ENCODE measurements around the gene BCHE.

Gene BCHE

DNA sequence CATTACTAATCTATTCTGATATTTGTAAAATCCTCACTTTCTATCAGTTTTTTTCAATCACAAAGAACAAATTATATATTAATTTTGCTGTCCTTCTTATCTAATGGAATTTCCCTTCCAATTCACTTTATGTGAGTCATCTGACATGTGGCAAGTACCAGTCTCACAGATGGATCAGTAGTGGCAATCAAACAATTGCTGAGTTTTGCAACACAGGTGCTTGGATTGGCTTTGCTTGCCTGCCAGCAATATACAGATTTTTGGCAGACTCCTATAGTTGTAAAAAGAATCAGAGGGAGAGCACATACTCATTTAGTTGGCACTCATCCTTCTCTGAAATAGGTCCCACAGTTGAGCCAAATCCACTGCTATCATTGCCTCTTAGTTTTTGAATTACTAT, 83.7 kb downstream of the BCHE start:
- DNase-seq (ENCODE audit: low read depth in 3 of 3), result no peak

DNA sequence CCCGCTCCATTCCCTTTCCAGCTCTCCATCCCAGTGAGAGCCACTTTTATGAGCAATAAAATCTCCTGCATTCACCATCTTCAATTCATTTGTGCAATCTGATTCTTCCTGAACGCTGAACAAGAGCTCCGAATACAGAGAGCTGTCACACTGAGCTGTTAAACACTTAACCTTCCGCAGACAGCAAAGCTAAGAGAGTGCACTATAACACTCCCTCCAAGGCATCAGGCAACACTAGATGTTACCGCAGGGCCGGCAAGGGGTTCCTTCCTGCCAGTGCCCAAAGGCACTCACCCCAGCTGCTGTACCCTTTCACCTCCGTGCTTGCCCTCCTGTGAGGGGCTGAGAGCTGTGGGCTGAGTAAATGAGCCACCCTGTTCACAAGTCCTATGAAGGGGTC, 85.6 kb downstream of the BCHE start:
- no peak for DNase-seq (ENCODE audit: low read depth in 3 of 3)

DNA sequence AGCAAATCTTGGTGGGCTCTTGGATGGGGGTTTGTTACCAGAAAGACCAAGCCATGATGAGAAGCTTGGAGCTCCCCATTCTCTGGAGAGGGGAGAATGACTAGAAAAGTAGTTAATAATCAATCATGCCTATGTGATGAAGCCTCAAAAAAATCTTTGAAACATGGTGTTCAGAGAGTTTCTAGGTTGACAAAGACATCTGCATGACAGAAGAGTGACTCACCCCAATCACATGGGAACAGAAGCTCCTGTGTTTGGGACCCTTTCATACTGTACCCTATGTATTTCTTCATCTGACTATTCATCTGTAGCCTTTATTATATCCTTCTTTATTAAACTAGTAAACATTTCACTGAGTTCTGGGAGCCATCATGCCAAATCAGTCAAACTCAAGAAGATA, 87.4 kb downstream of the BCHE start:
- DNase-seq (ENCODE audit: low read depth in 3 of 3), result no peak

DNA sequence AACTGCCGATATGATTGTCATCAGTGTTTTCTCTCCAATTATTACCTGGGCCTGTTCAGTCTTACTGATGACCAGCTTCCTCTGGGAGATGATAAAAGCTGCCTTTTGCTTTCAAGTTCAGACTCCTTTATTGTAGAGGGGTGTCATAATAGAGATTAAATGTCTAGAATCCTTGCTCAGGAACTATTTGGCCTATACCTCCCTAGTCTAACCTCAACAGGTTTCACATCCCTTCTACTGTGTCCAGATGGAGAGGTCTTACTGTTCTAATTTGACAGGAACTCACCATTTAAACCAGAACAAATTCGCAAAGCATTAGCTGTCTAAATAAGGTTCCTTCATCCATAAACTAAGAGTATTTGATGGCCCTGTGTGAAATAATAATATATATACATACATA, 88.0 kb downstream of the BCHE start:
- DNase-seq (ENCODE audit: low read depth in 3 of 3), result no peak

DNA sequence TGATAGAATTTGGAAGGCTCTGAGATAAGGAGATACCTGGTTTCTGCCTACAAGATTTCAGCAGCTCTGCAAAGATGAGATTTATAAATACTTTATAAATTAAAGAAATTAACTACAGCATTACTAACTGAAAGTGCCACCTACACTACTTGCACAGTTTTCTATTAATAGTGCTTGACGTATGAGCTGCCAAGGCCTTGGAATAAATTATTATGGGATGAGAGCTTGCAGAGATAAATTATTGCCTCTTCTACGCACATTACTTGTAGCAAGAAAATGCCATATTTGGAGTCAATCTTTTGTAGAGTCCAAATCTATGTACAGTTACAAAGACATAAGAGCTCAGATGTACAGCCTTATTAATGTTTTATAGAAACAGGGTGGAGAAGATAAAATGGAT, 89.1 kb downstream of the BCHE start:
- no peak for DNase-seq (ENCODE audit: low read depth in 3 of 3)

DNA sequence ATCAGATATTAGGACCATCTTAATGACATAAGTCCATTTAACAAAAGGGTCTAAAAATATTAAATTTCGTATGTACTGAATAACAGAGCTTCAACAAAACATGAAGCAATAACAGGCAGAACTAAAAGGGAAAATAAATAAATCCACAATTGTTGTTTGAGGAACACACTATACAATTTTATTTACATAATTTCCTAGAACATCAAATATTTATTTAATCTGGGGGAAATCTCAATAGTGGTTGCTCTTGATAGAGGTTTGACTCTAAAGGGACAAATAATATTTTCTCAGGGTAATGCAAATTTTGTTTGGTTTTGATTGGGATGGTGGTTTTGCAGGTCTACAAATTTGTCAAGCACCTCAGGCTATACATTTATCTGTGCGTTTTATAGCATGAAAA, 90.3 kb downstream of the BCHE start:
- no peak for DNase-seq (ENCODE audit: low read depth in 3 of 3)

DNA sequence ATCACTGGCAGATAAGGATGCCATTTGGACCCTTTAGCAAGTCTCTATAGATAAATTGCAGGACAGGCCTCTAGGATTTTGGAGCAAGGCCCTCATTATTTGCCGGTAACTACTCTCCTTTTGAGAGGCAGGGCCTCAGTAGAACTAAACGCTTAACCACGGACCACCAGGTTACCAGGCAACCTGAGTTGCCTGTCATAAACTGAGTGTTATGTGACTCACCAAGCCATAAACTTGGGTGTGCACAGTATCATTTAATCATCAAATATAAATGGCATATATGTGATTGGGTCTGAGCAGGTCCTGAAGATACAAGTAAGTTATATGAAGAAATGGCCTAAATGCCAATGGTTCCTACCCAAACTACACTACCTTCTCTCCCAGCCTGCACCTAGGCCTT, 93.2 kb downstream of the BCHE start:
- DNase-seq (ENCODE audit: low read depth in 3 of 3), result no peak

DNA sequence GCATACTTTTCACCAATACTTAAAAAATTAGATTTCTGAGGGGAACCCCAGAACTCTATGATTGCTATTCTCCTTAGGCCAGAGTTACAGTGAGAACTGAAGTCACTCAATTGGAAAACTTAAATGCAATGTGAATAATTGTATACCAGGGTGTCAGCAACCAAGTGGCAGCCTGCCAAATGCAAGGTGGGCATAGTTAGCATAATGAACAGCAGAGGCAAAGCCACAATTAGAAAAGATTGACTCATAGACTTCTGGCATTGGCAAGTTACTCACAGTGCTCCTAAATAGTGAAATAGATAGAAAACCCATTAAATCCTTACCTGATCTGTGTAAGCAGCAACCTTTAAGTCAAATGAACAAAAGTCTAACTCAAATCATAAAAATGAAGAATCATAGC, 94.9 kb downstream of the BCHE start:
- DNase-seq (ENCODE audit: low read depth in 3 of 3), result no peak

DNA sequence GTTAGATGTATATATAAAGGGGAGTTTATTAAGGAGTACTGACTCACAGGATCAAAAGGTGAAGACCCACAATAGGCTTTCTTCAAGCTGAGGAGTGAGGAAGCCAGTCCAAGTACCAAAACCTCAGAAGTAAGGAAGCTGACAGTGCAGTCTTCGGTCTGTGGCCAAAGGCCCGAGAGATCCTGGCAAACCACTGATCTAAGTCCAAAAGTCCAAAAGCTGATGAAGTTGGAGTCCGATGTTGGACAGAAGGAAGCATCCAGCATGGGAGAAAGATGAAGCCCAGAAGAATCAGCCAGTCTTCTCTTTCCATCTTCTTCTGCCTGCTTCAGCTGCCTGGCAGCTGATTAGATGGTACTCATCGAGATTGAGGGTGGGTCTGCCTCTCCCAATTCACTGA, 107.5 kb downstream of the BCHE start:
- no peak for DNase-seq (ENCODE audit: low read depth in 3 of 3)

DNA sequence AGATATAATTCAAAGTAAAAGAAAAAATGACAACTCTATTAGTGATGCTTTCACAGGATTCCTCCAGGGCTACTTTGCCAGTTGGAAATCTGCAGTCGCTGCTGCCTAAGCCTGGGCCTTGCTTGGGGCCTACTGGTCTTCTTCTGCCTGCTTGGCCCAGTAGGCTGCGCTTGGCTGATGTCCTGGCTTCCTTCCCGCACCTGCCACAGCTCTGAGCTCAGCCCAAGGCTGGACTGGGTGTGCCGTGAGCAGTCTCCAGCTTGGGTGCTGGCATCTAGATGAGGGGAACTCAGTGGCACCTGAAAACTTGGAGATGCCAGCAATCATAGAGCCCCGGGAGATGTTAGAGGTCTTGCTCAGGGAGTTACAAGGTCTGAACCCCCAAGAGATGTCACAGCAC, 108.3 kb downstream of the BCHE start:
- DNase-seq (ENCODE audit: low read depth in 3 of 3), result no peak

DNA sequence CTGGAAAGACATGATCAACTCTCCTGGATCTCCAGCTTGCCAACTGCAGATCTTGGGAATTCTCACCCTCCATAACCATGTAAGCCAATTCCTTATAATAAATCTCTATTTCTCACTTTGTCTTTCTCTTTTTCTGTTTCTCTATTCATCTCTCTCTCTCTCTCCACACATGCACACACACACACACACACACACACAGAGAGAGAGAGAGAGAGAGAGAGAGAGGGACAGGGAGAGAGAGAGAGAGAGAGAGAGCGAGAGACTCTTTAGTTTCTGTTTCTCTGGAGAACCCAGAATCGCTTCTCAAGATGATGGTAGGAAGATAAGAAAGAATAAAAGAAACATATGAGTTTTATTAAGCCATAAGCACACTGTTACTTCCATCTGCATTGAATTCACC, 111.9 kb downstream of the BCHE start:
- no peak for DNase-seq (ENCODE audit: low read depth in 3 of 3)
